A172 (cell line): Measurements from ENCODE around the gene U2AF2. TPM values are rescaled to one million over a fixed set of nuclear protein-coding genes. Genes with fewer than 3 reads are reported as not detected.

Experiments
- DNase-seq: peaks from one replicate; pipeline ENCODE4 v3.0.0-alpha.2; 2015; ENCODE audit warnings: low spot score
- total RNA-seq: library from RNA; depleted of rRNA; stranded (reverse); fragments of >200 nt; shearing (Covaris generic); gene quantifications from 2 replicates; pipeline ENCODE4 v1.2.3, GENCODE V29; 2014

The U2AF2 gene
- total RNA-seq, 1 experiment from 2014 or later: 143 TPM

DNA sequence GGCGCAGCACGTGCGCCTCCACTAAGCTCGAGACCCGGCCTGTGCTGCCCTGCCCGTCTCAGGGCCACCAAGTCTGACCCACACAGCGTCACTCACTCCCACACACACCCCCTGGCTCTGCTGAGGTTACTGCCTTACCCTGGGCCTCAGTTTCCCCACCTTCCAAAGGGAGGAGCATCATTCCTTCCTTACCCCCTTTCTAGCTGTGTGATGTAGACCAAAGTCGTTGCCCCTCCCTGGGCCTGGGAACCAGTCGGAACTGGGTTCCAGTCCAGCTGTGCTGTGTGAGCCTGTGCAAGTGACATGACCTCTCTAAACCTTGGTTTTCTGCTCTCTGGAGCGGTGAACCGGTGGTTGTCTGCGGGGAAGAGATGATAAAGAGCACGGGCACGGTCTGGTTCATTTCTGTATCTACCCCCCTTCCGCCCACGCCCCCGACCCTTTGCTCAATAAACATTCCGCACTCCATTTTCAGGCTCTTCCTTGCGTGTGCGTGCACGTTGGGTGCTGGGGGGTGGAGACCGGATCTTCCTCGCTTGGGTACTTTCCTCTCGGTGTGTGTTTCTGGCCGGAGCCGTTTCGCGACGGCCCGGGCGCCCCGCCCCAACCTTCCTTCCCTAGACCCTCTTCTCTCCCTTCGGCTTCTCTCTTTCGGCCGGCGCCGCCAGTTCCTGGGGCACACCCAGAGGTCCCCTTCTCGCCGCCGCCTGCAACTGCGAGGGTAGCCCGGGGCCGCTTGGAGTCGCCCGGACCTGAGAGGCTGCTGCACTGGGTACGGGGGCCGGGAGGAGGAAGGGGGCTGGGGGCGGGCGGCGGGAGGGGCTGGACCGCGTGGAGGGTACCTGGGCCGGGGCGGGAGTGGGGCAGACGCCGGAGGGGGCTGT lies 11.6 kb upstream of the U2AF2 start, which contains the start of gene ZNF581:
ZNF581 (plus strand) TSS at position 647 of the 884 bp plus-strand sequence. CDS start 923 bp downstream, outside the sequence.
- peak; percentile 66 for DNase-seq

DNA sequence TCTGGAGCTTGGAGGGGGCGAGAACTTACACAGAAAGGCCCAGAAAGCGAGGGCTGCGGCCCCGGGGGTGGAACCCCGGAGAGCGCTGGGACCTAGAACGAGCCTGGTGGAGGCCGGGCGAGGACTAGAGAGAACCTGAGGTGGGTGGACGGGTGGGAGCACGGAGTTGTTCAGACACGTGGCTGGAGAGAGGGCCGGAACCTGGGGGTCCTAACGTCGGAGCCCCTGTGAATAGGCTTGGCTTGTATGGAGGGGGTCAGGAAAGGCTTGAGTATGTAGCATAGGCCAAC lies 11.0 kb upstream of the U2AF2 start:
- DNase-seq: no peak

DNA sequence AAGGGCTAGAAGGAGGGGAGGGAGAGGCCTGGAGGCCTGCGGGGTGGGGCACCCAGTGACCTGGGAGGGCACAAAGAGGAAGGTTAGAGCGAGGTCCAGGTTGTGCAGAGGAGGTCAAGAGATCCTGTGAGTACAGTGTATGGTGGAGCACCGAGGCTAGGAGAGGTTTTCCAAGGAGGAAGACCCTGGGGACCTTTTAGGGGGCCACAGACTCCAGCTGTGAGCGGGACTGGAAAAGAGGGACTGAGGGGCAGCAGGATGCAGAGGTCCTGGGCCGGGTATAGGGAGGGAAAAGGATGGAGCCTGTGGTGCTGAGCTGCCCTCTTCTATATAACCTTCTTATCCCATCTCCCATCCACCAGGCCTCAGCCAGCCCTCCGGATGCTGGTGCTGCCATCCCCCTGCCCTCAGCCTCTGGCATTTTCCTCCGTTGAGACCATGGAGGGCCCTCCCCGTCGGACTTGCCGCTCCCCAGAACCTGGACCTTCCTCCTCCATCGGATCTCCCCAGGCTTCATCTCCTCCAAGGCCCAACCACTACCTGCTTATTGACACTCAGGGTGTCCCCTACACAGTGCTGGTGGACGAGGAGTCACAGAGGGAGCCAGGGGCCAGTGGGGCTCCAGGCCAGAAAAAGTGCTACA lies 10.5 kb upstream of the U2AF2 start:
- no peak for DNase-seq

DNA sequence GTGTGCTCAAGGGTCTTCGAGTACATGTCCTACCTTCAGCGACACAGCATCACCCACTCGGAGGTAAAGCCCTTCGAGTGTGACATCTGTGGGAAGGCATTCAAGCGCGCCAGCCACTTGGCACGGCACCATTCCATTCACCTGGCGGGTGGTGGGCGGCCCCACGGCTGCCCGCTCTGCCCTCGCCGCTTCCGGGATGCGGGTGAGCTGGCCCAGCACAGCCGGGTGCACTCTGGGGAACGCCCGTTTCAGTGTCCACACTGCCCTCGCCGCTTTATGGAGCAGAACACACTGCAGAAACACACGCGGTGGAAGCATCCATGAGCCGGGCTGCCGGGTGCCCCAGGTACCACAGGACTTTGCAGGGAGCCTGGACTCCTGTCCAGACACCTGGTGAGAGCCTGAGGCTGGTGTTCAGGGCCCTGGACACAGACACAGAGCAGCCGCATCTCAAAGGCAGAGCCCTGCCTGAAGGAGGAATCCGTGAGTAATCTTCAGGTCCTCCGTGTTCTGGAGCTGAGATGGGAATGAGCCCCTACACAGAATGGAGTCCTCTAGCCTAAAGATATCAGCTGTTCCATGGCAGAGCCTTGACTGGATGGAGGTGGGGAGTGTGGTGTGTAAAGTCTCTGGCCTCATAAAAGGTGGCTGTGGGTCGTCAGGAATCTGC lies 9.9 kb upstream of the U2AF2 start:
- DNase-seq: no peak

DNA sequence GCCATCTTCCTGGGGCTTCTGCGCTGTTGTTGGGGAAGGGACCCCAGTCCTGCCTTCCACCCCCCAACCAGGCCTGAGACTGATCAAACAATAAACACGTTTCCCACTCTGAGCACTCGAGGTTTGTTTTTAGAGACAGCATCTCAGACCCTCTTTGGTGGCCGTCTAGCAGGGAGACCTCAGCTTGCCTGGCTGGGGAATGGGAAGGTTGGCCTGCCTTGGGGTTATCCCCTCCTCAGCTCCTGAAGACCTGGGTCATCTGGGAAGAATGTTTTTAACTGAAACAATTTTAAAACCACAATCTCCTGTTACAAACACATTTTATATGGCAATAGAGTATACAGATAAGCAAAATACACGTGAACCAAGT lies 9.3 kb upstream of the U2AF2 start:
- DNase-seq: no peak

DNA sequence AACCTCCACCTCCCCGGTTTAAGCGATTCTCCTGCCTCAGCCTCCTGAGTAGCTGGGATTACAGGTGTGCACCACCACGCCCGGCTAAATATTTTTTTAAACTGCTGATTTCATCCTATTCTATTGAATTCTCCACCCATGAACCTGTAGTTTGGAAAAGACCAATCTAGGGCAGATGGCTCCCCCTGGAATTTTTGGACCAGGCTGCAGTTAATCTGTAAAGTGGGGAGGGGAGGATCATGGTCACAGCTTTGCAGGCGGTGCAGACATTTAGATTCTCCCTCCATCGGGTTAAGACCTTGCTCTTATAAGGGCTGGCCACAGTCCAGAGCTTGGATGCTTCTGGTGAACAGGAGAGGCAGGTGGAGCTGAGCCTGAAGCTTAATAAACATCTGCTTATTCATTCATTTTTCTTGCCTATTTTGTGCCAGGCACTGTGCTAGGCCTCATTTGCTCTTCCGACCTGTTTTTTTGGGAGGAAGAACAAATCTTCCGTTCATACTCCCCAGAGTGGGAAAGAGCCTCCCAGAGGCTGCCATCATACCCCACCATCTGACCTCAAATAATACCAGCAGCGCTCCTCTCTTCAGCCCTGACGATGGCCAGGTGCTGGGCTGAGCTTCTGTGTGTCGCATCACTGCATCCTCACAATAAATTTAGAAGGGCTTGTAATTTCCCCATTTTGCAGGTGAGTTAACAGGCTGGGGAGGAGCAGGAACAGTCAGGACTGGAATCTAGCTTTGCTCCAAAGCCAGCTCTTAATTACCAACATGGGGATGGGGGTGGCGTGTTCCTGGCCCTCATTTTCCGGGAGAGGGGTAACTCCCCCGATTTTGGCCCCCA lies 7.7 kb upstream of the U2AF2 start:
- DNase-seq: no peak

DNA sequence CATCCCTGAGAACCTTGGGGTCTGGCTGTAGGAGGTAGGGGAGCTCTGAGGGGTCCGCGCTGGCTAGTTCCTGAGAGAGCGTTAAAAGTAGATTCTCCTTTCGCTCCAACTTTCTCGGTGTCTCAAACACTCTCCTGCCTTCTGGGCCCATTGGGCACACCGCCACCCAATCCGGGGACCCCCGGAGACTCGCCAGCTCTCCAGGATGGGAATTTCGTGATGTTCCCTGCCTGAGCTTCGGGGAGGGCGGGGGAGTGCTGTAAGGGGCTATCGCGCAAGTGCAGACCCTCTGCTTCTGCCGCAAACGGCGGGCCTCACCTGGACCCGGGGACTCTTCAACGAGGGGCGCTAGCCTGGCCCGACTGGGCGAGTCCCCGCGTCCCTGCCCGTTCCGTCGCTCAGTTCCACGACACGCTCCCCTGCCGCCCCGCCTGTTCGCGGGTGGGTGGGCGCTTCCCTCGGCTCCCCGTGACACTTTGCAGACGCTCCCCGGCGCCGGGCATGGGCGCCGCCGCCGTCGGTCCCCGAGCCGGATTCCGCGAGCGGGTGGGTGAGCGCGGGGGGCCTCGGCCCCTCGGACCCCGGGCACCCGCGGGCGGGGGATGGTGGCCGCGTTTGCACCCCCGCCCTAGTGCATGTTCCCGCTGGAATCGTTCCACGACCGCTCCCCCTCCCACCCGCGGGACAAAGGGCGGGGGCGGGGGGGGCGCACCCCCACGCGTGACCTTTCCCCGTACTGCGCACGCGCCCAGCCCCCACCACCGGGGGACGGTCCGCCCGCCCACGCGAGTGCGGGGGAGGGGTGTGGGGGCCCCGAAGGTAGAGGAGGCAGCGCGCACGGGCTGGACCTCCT lies 6.9 kb upstream of the U2AF2 start, which contains the start of gene CCDC106:
CCDC106 (plus strand) TSS at position 481 of the 853 bp plus-strand sequence. CDS start 835 bp downstream, outside the sequence.
- DNase-seq: no peak

DNA sequence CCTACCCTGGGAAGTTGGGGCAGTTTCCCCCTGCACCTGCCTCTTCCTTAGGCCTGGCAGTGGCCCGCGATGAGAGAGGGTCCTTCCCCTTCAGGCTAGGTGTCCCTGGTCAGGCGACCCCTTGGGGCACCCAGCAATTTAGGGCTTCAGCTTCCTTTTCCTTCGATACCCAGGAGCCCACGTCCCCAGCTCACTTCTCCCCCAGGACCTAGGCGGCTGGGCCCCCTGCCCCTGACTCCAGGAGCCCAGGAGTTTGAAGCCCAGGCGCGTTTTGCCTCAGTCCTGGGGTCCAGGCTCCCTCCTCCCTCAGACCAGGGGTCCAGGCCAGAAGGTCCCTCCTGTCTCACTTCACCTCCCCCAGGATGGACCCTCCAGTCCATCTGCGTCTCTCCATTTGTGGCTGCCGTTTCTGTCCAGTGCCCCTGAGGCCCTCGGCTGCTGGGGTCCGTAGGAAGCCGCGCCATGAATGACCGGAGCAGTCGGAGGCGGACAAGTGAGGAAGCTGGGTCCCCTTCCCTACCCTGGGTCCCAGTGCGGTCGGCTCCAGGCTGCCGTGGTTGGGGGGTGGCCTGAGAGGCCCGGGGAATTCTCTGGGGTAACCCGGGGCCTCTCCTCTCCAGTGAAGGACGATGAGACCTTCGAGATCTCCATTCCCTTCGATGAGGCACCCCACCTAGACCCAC lies 6.1 kb upstream of the U2AF2 start:
- no peak for DNase-seq

DNA sequence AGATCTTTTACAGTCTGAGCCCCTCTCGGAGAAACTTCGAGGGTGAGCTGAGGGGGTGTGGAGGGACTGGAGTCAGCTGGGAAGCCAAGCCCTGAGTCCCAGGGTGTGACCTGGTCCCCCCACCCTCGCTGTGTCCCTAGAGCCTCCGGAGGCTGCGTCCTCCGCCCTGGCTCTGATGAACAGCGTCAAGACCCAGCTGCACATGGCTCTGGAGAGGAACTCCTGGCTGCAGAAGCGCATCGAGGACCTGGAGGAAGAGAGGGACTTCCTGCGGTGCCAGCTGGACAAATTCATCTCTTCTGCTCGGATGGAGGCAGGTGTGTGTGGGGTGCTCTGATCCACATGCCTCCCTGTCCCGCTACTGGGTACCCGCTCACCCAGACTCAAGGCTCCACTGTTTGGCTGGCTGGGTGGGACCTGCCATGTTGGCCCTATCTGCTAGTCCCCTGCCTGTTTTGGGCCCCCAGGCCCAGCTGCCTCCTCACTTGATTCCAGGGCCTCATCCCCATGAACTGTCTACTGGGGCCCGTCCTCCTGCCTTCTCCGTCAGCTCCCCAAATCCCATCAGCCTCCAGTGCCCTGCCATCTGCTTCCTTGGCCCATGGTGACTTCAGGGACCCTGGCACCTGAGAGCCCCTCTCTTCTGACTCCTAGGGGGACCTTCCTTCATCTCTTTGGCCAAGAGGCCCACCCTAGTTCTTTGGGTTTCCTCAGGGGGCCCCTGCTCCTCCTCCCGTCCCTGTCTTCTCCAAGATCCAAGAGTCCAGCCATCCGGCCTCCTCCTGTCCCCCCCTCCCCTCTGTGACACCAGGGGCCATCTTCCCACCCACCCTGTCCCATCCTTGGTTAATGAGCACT lies 5.3 kb upstream of the U2AF2 start:
- no peak for DNase-seq

DNA sequence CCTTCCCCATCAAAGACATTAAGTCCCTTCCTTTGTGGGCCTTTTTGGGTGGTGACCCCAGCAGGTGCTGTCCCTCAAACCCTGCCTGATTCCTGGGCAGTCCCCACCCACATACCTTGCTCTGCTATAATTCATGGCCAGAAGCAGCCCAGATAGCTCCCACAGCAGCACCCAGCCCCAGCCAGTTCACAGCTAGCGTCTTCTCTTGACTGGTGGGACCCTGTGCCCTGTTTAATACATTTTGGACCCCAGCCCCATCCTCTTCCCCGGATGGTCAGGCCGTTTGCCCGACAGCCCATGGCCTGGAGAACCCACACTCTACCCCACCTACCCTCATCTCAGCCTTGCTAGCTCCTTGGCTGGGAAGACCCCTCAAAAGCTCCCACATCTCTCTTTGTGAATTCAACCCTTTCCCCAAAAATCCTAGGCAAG lies 4.7 kb upstream of the U2AF2 start:
- no peak for DNase-seq

DNA sequence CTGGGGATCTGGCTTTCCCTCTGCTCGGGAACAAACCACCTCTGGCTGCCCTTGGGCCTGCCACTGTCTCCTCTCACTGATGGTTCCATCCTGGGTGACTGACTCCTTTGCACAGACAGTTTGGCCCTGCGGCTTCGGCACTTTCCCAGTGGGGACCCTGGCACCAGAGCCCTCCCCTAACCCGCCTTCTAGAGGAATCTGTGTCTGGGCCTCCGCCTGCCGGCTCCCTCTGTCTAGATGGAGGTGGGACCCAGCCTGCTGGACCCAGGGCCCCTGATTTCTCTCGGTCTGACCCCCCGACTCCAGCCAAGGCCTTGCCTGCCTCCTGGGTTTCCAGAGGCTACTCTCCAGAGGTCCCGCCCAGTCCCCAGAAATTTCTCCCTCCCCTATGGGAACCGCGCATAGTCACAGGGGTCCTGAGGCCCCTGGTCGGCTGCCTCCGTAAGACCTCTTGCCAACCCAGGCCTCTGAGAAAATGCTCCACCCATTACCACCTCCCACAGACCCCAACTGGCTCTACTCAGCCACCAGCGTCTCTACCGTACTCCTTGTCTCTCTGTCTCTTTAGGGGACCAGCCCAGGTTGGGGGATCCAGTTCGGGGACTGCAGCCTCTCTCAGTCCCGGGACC lies 4.1 kb upstream of the U2AF2 start:
- DNase-seq: no peak

DNA sequence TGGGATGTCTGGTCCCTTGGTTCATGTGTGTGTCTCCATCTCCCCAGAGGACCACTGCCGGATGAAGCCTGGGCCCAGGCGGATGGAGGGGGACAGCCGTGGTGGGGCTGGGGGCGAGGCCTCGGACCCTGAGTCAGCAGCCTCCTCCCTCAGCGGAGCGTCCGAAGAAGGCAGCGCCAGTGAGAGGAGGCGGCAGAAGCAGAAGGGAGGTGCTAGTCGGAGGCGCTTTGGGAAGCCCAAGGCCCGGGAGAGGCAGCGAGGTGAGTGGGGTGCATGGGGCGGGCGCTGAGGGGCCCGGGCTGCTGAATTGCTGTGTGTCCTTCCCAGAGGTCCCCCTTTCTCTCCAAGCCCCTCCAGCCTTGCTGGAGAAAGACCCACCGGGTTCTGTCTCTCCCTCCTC lies 3.6 kb upstream of the U2AF2 start:
- no peak for DNase-seq

DNA sequence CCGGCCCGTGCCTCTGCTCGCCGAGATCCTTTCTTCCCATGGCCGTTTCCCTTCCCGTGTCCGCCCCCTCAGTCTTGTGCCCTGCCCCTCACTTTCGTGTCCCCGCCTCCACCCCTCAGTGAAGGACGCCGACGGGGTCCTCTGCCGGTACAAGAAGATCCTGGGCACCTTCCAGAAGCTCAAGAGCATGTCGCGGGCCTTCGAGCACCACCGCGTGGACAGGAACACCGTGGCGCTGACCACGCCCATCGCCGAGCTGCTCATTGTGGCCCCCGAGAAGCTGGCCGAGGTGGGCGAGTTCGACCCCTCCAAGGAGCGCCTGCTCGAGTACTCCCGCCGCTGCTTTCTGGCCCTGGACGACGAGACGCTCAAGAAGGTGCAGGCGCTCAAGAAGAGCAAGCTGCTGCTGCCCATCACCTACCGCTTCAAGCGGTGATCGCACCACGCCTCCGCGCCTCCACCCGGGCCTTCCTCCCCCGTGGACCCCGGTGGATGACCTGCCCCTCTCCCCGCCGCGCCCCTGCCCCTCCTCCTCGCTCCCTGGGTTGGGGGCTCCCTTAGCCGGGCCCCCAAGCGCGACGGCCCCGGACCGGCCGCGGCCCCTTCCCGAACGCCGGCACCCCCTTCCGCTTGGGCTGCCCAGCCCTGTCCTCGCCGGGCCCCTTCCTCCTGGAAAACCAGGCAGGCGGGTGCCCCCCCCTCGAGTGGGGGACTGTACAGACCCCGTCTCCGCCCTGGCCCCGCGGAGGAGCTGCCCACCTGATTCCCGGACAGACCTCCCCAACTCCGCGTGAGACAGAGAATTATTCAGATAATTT lies 2.3 kb upstream of the U2AF2 start:
- no peak for DNase-seq

DNA sequence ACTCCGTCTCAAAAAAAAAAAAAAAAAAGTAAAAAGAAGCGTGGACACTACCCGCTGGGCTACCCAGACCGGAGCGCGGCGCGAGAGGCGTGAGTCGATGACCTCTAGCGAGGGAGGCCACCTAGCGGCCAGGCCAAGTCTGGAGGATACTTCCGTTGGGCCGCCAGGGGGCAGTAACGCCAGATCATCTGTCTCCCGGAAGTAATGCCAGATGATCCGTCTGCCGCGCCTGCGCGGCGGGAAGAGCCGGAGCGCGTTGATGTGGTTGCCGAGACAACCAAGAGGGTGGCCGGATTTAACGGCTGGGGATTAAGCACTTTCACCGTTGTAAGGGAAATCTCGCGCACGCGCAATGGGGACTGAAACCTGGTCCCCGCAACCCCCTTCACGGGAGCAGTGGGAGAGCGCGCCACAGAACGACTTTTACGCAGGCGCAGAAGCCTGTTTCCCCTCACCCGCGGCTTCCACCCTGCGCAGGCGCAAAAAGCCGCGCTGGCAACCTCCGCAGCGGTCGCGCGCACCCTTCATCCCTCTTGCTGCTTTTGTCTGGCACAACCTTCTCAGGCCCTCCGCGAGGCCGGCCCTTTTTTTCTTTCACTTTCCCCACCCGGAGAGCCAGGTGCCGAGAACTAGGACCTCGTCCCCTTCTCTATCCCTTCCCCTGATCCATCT lies 1.0 kb upstream of the U2AF2 start:
- peak; percentile 100 for DNase-seq

DNA sequence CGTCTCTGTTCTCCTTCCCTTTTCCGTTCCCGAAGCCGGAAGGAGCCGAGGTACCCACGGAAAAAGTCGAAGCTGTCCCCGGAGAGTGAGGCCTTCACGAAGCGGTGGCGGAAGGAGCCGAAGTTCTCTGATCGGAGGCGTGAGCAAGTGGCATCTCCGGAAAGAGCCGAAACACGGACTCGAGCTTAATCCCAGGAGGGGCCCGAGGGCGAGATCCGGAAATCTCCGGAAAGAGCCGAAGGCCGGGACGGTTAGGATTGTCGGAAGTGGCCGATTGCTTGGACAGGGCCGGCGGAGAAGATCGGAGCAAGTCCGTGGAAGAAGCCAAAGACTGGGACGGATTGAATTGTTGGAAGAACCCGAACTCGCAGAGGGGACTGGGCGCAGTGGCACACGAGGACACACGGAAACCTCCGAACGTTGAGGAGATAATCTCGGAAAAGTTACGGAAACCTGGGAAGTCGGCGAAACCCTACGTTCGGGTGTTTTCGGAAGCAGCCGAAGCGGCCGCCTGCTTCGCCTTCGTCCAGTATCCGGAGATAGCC lies 440 bp upstream of the U2AF2 start:
- DNase-seq: peak; percentile 100

DNA sequence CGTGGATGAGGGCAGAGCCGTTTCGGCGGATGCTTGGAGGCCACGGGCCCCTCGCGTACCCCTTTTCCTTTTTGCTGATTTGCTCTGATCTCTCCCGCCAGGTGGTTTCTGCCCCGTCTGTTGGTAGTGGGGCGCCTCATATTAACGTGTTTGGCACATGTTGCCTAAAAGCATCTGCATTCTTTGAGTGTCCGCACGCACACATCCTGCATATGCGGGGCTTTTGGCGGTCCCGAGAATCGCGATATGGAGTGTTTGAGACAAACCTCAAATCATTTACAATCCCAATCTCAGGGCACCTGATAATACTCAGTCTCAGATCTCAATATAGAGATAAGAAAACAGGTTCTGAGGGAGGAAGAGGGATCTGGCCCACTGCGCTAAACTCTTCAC lies 809 bp downstream of the U2AF2 start:
- DNase-seq: no peak

DNA sequence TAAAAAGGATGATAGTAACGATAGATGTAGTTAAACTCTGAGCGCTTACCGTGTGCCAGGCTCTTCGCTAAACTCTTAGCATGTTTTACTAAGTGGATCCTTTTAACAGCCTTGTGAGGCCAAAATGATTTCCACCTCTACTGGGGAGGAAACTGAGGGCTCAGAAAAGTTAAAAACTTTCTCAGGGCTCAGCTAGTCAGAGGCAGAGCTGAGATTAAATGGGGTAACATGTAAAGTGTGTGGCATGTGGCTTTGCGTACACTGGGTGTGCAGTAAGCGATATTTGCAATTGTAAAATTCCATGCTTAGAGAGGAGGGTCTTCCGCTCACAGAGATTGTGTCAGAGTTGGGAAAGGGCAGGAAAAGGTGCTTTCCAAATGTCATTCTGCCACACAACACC lies 1.7 kb downstream of the U2AF2 start:
- DNase-seq: no peak
